Loucy (cell line): ENCODE data around the gene COL5A1.

Experiments
- EZH2phosphoT487 ChIP-seq: fragments of 200-600 bp; IDR thresholded peaks from 2 replicates; pipeline ENCODE4 v1.6.1; 2018; ENCODE audit warnings: antibody characterized with exemption, mild to moderate bottlenecking, moderate library complexity, borderline replicate concordance
- TF ChIP-seq, protein P1 (sequence below): fragments of 200-600 bp; sonication (generic); conservative IDR thresholded peaks from 2 replicates; pipeline ENCODE4 v1.5.1; 2014; ENCODE audit warnings: mild to moderate bottlenecking, antibody characterized with exemption, low read length

DNA sequence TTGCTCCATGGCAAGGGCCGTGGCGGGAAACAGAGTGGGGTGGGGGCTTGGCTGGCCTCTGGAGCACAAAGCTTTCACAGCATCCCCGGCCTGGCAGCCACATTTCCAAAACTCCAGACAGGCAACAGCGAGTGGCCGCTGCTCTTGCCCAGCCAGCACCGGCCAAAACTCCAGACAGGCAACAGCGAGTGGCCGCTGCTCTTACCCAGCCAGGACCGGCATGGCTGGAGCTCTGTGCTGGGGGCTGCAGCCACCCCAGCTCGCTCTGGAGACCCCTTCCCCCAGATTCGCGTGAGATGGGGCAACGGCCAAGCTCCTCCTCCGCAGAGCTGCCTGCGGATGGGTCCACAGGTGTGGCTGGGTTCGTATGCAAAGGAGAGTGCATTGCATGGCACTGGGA lies 98.5 kb downstream of the COL5A1 start:
- TF ChIP-seq, protein P1, sequence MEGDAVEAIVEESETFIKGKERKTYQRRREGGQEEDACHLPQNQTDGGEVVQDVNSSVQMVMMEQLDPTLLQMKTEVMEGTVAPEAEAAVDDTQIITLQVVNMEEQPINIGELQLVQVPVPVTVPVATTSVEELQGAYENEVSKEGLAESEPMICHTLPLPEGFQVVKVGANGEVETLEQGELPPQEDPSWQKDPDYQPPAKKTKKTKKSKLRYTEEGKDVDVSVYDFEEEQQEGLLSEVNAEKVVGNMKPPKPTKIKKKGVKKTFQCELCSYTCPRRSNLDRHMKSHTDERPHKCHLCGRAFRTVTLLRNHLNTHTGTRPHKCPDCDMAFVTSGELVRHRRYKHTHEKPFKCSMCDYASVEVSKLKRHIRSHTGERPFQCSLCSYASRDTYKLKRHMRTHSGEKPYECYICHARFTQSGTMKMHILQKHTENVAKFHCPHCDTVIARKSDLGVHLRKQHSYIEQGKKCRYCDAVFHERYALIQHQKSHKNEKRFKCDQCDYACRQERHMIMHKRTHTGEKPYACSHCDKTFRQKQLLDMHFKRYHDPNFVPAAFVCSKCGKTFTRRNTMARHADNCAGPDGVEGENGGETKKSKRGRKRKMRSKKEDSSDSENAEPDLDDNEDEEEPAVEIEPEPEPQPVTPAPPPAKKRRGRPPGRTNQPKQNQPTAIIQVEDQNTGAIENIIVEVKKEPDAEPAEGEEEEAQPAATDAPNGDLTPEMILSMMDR = no peak
- no peak for TF ChIP-seq EZH2phosphoT487
